22Rv1 (cell line): ENCODE measurements around the gene WRNIP1.

Source experiments
- CTCF ChIP-seq: fragments of 450-650 bp; IDR thresholded peaks from 2 replicates; pipeline ENCODE4 v1.5.1; 2017; ENCODE audit warnings: mild to moderate bottlenecking
- ZFX ChIP-seq: fragments of 450-650 bp; IDR thresholded peaks from 2 replicates; pipeline ENCODE4 v1.6.1; 2017; ENCODE audit warnings: antibody characterized with exemption, borderline replicate concordance

DNA sequence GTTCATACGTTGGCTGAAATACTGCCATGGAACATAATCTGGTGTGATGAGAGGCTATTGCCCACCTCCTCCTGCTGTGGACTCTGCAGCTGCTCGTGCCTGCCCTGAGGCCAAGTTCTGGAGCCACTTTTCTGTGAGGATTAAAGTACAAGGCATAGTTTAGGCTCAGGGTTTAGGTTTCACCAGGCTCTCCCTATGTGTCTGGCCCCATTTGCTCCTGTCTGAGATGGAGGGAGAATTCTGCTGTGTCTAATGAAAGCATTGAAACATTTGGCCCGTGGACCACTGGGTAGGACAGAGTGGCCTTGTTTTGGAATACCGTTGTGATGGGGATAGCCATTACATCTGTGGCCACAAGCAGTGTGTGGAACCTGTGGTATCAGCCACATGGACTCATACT lies 5.9 kb downstream of the WRNIP1 start:
- no peak for TF ChIP-seq CTCF
- no peak for TF ChIP-seq ZFX
